Smooth muscle cell of the pulmonary artery (primary cell): ENCODE measurements around the gene TMTC3. TPM values are rescaled to one million over a fixed set of nuclear protein-coding genes. Genes with fewer than 3 reads are reported as not detected.

Source experiments
- total RNA-seq: library from RNA; depleted of rRNA; stranded (reverse); fragments of >200 nt; gene quantifications from 2 replicates; pipeline ENCODE4 v1.2.3, GENCODE V29; 2014

The TMTC3 gene
- total RNA-seq, result 67.6 and 89.6 TPM in 2 replicates

DNA sequence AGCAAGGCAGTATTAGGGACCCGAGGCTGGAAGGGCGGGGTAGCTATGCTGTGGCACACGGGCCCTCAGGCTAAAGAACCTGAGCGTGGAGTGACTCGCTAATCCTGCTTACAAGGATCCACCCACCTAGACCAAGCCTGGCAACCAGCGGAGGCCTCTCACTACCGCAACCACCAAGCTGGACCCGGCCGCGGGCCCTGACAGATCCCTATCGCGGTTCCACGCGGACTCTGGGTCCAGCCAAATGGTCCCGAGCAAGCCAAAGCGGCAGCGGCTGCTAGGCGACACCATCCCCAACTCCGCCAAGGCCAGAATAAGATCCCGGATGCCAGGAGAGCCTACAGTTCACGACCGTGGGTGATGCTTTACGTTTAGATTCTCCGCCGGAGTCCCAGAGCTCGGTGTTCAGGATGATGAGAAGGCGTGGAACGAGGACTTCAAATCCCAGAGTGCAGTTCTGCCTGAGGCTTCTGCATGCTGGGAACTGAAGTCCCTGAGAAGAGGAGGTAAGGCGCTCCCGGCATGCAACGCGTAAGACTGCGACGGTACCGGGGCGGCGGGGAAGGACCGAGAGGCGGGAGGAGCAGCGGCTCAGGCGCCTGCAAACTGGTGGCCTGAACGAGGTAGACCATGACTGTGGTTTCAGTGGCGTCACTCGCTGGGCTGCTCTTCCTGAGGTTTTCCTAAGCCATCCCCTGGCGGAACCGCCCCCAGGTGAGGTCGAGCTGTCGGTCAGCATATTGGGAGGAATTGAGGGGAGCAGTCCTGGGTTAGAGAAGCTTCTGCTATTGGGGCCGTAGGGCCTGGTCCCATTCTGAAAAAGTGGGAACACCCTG, at the start of gene TMTC3, which contains the start of gene CEP290:
TSS of gene TMTC3 (plus strand) at position 534 of the 836 bp plus-strand sequence. CDS start 6,009 bp downstream, outside the sequence.
TSS of gene CEP290 (minus strand) at position 315 of the 836 bp plus-strand sequence. CDS start 781 bp downstream, outside the sequence.

Other genes starting within 250 kb of the TMTC3 start
- not detected in 2 replicates for gene C12orf50, start 112.9 kb upstream of the TMTC3 start, total RNA-seq
- 11.0 and 13.8 TPM in 2 replicates for gene CEP290, start 219 bp upstream of the TMTC3 start, total RNA-seq